Activated T-helper 2 cell treated with anti-CD3 and anti-CD28 coated beads, Interferon-gamma antibody, Interleukin-2, Interleukin-4, amounts not matched to agents 10 μg/mL and 5 μg/mL and 100 μg/mL, durations not matched to agents 14 hours and 24 hours and 36 hours (primary cell): ENCODE results near the gene CLEC17A. TPM values are rescaled to one million over a fixed set of nuclear protein-coding genes. Genes with fewer than 3 reads are reported as not detected.
"Not testable (repeated sequence)": the region's sequence is repeated elsewhere in the genome, so short reads cannot be mapped to it uniquely, and the experiment has no call there.

Source experiments
- DNase-seq: peaks from one replicate; pipeline ENCODE4 v3.0.0; 2021; ENCODE audit warnings: low spot score
- H3K27ac Mint-ChIP-seq: one replicate; pipeline ENCODE4 v1.8.0; 2021; ENCODE audit warnings: mixed read lengths
- H3K27me3 Mint-ChIP-seq: one replicate; pipeline ENCODE4 v1.8.0; 2021; ENCODE audit warnings: low read depth, mixed read lengths
- H3K36me3 Mint-ChIP-seq: one replicate; pipeline ENCODE4 v1.8.0; 2021; ENCODE audit warnings: low read depth, mixed read lengths
- H3K4me1 Mint-ChIP-seq: one replicate; pipeline ENCODE4 v1.8.0; 2021; ENCODE audit warnings: low read depth, mixed read lengths
- H3K4me3 Mint-ChIP-seq: one replicate; pipeline ENCODE4 v1.8.0; 2021; ENCODE audit warnings: low read depth, mild to moderate bottlenecking, moderate library complexity, mixed read lengths
- H3K9me3 Mint-ChIP-seq: one replicate; pipeline ENCODE4 v1.8.0; 2021; ENCODE audit warnings: mixed read lengths
- intact Hi-C: fragments of 100-400 bp; cut with micrococcal nuclease; formaldehyde crosslinking; loops from one replicate; pipeline ENCODE4 v1.15.1; 2023
- total RNA-seq: library from RNA; stranded (reverse); gene quantifications from 2 replicates; pipeline ENCODE4 v1.2.3, GENCODE V29; 2022

Gene CLEC17A
- total RNA-seq = 0.14 TPM in 1 of 2 replicates, not detected in the other

GRCh38 chr19:14582894-14583340 is at the start of gene CLEC17A:
CLEC17A (plus strand) TSS chr19:14583084; CDS start chr19:14583161, 77 bp downstream.
- Mint-ChIP-seq H3K4me1 (peaks cover 15% of the 10 kb centered on the region), H3K9me3 (no peaks in the 10 kb centered on the region), H3K36me3 (no peaks in the 10 kb centered on the region), H3K27ac (no peak within 1 kb of the TSS), H3K27me3 (no peaks in the 10 kb centered on the region), H3K4me3 (no peak within 1 kb of the TSS)
- intact Hi-C loops = no loop called here
- DNase-seq = no peak

DNA sequence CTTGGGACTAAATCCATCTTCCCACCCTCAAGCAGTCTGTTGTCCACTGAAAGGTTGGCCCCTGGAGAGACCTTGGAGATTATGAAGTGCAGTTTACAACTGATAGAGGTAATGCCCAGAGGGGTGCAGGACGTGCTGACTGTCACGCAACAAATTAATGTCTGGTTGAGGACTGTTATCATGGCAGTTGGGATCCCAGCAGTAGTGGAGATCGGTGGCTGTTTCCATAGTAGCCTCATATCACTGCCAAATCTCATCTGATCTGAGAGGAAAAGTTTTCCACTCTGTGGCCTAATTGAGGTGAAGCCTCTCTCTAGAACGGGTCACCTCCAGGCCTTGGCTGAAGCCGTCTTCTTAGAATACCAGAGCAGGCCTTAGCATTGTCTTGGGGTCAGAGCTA is 49.4 kb upstream of the CLEC17A start:
- Mint-ChIP-seq H3K27ac (peak overlapping the region; percentile 24), H3K4me3 (no peak overlapping the region), H3K36me3 (peaks cover 4% of the 10 kb centered on the region), H3K9me3 (no peaks in the 10 kb centered on the region), H3K4me1 (peaks cover 20% of the 10 kb centered on the region), H3K27me3 (no peaks in the 10 kb centered on the region)
- DNase-seq = no peak
- intact Hi-C loops = no loop called here

DNA sequence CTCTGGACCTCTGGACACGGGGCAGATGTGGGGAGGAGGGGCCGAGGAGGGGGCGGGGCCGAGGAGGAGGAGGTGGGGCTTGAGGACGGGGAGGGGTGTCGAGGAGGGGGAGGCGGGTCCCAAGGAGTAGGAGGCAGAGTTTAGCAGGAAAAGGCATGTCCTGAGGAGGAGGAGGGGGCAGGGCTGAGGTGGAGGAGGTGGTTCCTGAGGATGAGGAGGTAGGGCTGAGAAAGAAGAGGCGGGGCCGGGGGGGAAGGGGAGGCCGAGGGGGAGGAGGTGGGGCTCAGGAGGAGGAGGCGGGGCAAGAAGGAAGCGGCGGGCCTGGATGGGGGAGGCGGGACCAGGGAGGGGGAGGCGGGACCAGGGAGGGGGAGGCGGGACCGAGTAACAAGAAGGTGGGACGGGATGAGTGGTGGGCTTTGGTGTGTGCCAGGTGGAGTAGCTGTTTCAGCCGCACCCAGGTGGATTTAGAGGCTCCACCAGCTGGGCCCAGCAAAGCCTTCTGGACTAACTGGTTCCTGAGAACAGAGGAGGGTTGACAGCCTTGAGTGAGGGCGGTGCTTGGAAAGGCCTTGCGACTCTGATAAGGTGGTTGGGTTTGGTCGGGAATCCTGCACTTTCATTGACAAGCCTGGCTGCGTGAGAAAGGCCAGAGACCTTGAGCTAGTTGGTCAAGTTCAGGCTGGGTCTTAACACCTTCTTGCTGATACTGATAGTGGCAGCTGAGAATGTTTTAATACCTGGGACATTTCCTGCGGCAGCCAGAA is 45.8 kb upstream of the CLEC17A start:
- H3K4me3 Mint-ChIP-seq = no peak overlapping the region
- no peaks in the 10 kb centered on the region for H3K27me3 Mint-ChIP-seq
- peaks cover 11% of the 10 kb centered on the region for H3K4me1 Mint-ChIP-seq
- peak; percentile 56 for DNase-seq
- H3K9me3 Mint-ChIP-seq = no peaks in the 10 kb centered on the region
- H3K27ac Mint-ChIP-seq = no peak overlapping the region
- intact Hi-C loops = no loop called here
- H3K36me3 Mint-ChIP-seq = peaks cover 15% of the 10 kb centered on the region

GRCh38 chr19:14540741-14541525 is 42.0 kb upstream of the CLEC17A start:
- peaks cover 7% of the 10 kb centered on the region for H3K4me1 Mint-ChIP-seq

GRCh38 chr19:14541979-14542378 is 40.9 kb upstream of the CLEC17A start:
- intact Hi-C loops, H3K9me3 Mint-ChIP-seq, H3K4me3 Mint-ChIP-seq, DNase-seq, H3K4me1 Mint-ChIP-seq, H3K27me3 Mint-ChIP-seq, H3K27ac Mint-ChIP-seq: not testable (repeated sequence)
- H3K36me3 Mint-ChIP-seq = peaks cover 10% of the 10 kb centered on the region

More at GRCh38 chr19:14540741-14541525, 42.0 kb upstream of the CLEC17A start:
- Mint-ChIP-seq H3K9me3 (no peaks in the 10 kb centered on the region), H3K36me3 (peaks cover 10% of the 10 kb centered on the region), H3K4me3 (no peak overlapping the region), H3K27me3 (no peaks in the 10 kb centered on the region), H3K27ac (no peak overlapping the region)
- intact Hi-C loops = no loop called here
- DNase-seq = no peak

DNA sequence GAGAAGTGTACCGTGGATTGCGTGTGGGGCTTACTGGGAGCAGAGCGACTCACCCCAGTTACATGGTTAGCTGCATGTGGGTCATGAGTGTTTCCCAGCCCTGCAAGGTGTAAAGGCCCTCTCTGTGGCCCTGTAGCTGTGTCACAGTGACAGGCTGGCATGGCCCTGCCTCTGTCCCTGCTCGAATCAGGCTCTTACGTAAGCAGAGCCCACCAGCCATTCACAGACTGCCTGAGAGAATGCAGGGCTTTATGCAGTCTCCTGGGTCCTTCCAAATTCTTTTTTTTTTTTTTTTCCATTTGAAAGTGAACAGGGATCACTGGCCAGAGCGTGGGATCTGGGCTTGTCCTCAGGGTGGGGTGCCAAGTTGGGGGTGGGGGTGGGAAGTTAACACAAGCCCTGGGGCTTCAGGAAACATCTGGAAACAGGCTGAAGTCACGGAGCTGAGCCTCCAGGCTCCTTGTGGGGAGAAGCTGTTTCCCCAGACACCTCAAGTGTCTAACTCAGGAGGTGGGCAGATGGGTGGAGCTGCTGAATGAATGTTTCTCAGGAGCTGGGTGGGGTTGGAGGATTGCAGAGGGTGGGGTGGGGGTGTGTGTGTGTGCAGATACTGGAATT is 40.1 kb upstream of the CLEC17A start:
- H3K4me3 Mint-ChIP-seq = no peak overlapping the region
- no peaks in the 10 kb centered on the region for H3K27me3 Mint-ChIP-seq
- intact Hi-C loops = no loop called here
- no peak overlapping the region for H3K27ac Mint-ChIP-seq
- peaks cover 10% of the 10 kb centered on the region for H3K36me3 Mint-ChIP-seq
- peaks cover 4% of the 10 kb centered on the region for H3K4me1 Mint-ChIP-seq
- no peaks in the 10 kb centered on the region for H3K9me3 Mint-ChIP-seq
- no peak for DNase-seq

DNA sequence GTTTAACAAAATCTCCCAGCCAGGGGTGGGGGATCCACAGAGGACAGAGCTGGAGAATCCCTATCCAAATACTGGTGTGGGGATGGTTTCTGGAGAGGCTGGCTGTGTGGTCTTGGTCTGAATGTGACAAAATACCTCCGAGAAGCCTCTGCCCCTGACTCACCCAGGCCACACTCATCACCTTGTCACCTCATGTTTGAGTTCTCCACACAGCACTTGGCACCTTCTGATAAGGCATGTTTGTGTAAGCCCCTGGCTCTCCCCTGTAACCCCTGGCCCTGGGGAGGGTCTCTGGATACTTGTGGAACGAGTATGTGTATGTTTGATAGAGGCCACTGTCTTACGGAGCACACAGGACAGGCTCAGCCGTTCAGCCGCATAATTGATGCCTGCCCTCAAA is 38.8 kb upstream of the CLEC17A start:
- Mint-ChIP-seq H3K27me3 (no peaks in the 10 kb centered on the region), H3K36me3 (peaks cover 17% of the 10 kb centered on the region), H3K4me1 (peaks cover 4% of the 10 kb centered on the region), H3K9me3 (no peaks in the 10 kb centered on the region), H3K4me3 (no peak overlapping the region), H3K27ac (no peak overlapping the region)
- no peak for DNase-seq
- intact Hi-C loops = no loop called here

DNA sequence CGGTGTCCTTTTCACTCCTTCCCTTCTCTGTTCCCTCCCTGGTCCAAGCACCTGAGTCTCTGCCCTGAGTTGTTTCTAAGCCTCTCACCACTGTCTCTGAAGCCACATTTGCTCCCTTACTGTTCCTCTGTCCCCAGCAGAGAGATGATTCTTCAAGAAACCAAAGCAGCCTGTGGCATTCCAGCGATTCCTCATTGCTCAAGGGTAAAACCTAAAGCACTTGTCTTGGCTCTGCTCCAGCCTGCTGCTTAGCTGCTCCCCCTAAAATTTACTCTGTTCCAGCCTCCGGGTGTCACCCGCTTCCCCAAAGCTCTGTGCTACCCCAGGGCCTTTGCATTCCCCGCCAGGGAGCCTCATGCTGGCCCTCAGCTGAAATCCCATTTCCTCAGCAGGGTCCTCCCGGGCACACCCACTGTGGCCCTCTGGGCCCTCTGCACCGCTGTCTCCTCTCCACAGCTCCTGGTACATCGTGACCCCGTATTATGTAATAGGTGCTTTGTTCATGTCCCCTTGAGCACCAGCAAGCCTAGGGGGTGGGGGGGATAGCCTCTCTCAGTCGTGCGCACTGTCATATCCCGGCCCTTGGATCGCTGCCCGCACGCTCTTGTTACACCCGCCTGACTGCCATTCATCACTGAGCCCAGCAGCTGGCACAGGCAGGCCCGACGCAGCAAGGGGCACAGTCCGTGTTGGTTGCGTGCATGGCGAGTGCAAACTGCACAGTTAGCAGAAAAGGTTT is 37.7 kb upstream of the CLEC17A start:
- Mint-ChIP-seq H3K9me3 (no peaks in the 10 kb centered on the region), H3K4me1 (peaks cover 6% of the 10 kb centered on the region), H3K27me3 (no peaks in the 10 kb centered on the region), H3K36me3 (peaks cover 14% of the 10 kb centered on the region), H3K4me3 (no peak overlapping the region), H3K27ac (no peak overlapping the region)
- DNase-seq = no peak
- intact Hi-C loops = no loop called here

- Mint-ChIP-seq H3K9me3 (no peaks in the 10 kb centered on the region), H3K27me3 (no peaks in the 10 kb centered on the region), H3K4me1 (peaks cover 10% of the 10 kb centered on the region), H3K27ac (no peak overlapping the region), H3K36me3 (peaks cover 14% of the 10 kb centered on the region), H3K4me3 (no peak overlapping the region)
- intact Hi-C loops = no loop called here
- DNase-seq = no peak
Measured at GRCh38 chr19:14545716-14546082, 37.2 kb upstream of the CLEC17A start.

GRCh38 chr19:14550201-14550754 is 32.6 kb upstream of the CLEC17A start:
- Mint-ChIP-seq H3K9me3 (no peaks in the 10 kb centered on the region), H3K27ac (no peak overlapping the region), H3K36me3 (peaks cover 15% of the 10 kb centered on the region), H3K27me3 (no peaks in the 10 kb centered on the region), H3K4me3 (no peak overlapping the region), H3K4me1 (peaks cover 16% of the 10 kb centered on the region)
- DNase-seq = no peak
- intact Hi-C loops = no loop called here

DNA sequence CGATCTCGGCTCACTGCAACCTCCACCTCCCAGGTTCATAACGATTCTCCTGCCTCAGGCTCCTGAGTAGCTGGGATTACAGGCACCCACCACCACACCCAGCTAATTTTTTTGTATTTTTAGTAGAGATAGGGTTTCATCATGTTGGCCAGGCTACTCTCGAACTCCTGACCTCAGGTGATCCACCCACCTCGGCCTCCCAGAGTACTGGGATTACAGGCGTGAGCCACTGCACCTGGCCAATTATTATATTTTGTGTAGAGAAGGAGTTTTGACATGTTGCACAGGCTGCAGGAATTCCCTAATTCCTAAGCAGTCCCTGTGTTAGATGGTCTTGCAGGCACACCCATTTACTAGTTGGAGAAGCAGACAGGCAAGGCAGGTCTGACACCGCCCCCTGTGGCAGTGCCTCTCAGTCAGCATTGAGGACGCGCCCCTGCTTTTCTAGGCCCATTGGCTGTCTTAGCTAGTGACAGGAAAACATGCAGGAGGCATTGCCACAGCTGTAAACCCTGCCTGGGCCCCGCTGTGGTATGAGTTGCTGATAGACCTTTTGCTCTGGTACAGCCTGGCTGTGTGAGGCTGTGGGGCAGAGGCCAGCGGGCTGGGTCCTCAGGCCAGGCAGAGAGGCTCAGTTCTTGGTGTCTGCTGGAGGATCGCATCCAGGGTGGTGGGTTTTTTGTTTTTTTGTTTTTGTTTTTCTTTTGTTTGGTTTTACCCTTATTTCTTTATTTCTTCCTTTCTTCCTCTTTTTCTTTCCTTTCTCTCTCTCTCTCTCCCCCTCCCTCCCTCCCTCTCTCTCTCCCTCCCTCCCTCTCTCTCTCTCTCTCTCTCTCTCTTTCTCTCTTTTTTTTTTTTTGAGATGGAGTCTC is 31.5 kb upstream of the CLEC17A start:
- Mint-ChIP-seq H3K27ac (peak overlapping the region; percentile 72), H3K36me3 (peaks cover 15% of the 10 kb centered on the region), H3K4me1 (peaks cover 21% of the 10 kb centered on the region)
- H3K9me3 Mint-ChIP-seq, H3K27me3 Mint-ChIP-seq, intact Hi-C loops, H3K4me3 Mint-ChIP-seq: not testable (repeated sequence)
- DNase-seq = peak; percentile 66
